Measurements from ENCODE around the gene ADSL. TPM values are rescaled to one million over a fixed set of nuclear protein-coding genes. Genes with fewer than 3 reads are reported as not detected.

ADSL gene
- total RNA-seq, 1 donor from 2014 or later = 107 TPM

DNA sequence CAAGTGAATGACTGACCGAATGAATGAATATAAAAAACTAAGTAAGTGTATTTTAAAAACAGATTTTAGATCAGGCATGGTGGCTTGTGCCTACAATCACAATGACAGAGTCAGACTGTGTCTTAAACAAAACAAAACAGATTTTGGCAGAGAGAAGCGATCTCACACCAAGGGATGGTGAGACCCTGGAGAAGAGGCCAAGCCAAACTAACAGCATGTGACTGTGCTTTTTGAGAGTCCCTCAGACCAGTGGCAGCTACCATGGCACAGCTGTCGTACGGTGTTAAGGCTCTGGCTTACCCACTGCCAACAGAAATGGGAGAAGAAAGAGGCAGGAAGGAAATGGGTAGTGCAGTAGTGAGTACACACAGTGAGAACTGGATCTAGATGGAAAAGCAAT is 84.7 kb downstream of the ADSL start:
- H3K27ac Mint-ChIP-seq (ENCODE audit: unreplicated experiment) = no peak overlapping the region
- DNase-seq (ENCODE audit: low spot score) = no peak
- H3K4me1 Mint-ChIP-seq (ENCODE audit: unreplicated experiment) = peaks cover 24% of the 10 kb centered on the region
- peaks cover 14% of the 10 kb centered on the region for H3K27me3 Mint-ChIP-seq (ENCODE audit: unreplicated experiment)
- peaks cover 31% of the 10 kb centered on the region for H3K36me3 Mint-ChIP-seq (ENCODE audit: low read depth, unreplicated experiment)
- TF ChIP-seq, protein P1, sequence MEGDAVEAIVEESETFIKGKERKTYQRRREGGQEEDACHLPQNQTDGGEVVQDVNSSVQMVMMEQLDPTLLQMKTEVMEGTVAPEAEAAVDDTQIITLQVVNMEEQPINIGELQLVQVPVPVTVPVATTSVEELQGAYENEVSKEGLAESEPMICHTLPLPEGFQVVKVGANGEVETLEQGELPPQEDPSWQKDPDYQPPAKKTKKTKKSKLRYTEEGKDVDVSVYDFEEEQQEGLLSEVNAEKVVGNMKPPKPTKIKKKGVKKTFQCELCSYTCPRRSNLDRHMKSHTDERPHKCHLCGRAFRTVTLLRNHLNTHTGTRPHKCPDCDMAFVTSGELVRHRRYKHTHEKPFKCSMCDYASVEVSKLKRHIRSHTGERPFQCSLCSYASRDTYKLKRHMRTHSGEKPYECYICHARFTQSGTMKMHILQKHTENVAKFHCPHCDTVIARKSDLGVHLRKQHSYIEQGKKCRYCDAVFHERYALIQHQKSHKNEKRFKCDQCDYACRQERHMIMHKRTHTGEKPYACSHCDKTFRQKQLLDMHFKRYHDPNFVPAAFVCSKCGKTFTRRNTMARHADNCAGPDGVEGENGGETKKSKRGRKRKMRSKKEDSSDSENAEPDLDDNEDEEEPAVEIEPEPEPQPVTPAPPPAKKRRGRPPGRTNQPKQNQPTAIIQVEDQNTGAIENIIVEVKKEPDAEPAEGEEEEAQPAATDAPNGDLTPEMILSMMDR (IDR thresholded peaks at IDR 0.05; ENCODE audit: unreplicated experiment) = no peak
- H3K9me3 Mint-ChIP-seq (ENCODE audit: unreplicated experiment) = no peaks in the 10 kb centered on the region
- no peak overlapping the region for H3K4me3 Mint-ChIP-seq (ENCODE audit: unreplicated experiment)

DNA sequence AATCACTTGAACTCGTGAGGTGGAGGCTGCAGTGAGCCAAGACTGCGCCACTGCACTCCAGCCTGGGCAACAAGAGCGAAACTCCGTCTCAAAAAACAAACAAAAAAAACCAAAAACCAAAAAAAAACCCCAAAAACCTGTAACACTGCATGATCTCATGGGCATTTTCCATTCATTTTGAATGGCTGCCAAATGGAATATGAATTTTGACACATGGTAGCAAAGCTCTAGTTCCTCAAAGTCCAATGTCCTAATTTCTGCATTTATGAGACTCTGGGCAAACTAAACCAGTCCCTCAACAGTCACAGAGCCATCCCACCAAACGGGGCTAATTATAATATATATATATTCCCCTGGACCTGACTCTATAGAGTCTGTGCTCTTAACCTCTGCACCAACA is 85.9 kb downstream of the ADSL start:
- no peak overlapping the region for H3K4me3 Mint-ChIP-seq (ENCODE audit: unreplicated experiment)
- H3K27me3 Mint-ChIP-seq (ENCODE audit: unreplicated experiment) = peaks cover 16% of the 10 kb centered on the region
- peaks cover 24% of the 10 kb centered on the region for H3K4me1 Mint-ChIP-seq (ENCODE audit: unreplicated experiment)
- DNase-seq (ENCODE audit: low spot score) = no peak
- no peak overlapping the region for H3K27ac Mint-ChIP-seq (ENCODE audit: unreplicated experiment)
- TF ChIP-seq, protein P1 (IDR thresholded peaks at IDR 0.05; ENCODE audit: unreplicated experiment) = no peak
- peaks cover 20% of the 10 kb centered on the region for H3K36me3 Mint-ChIP-seq (ENCODE audit: low read depth, unreplicated experiment)
- H3K9me3 Mint-ChIP-seq (ENCODE audit: unreplicated experiment) = no peaks in the 10 kb centered on the region

GRCh38 chr22:40432625-40433024 is 86.3 kb downstream of the ADSL start:
- Mint-ChIP-seq H3K4me1 (ENCODE audit: unreplicated experiment) (peaks cover 29% of the 10 kb centered on the region), H3K27me3 (ENCODE audit: unreplicated experiment) (peaks cover 16% of the 10 kb centered on the region), H3K27ac (ENCODE audit: unreplicated experiment) (no peak overlapping the region), H3K36me3 (ENCODE audit: low read depth, unreplicated experiment) (peaks cover 17% of the 10 kb centered on the region), H3K4me3 (ENCODE audit: unreplicated experiment) (no peak overlapping the region), H3K9me3 (ENCODE audit: unreplicated experiment) (no peaks in the 10 kb centered on the region)
- DNase-seq (ENCODE audit: low spot score) = no peak
- TF ChIP-seq, protein P1 (IDR thresholded peaks at IDR 0.05; ENCODE audit: unreplicated experiment) = no peak

- Mint-ChIP-seq H3K36me3 (ENCODE audit: low read depth, unreplicated experiment) (peaks cover 17% of the 10 kb centered on the region), H3K9me3 (ENCODE audit: unreplicated experiment) (no peaks in the 10 kb centered on the region), H3K27ac (ENCODE audit: unreplicated experiment) (no peak overlapping the region), H3K4me3 (ENCODE audit: unreplicated experiment) (no peak overlapping the region), H3K4me1 (ENCODE audit: unreplicated experiment) (peaks cover 33% of the 10 kb centered on the region), H3K27me3 (ENCODE audit: unreplicated experiment) (peaks cover 17% of the 10 kb centered on the region)
- DNase-seq (ENCODE audit: low spot score) = no peak
- TF ChIP-seq, protein P1 (IDR thresholded peaks at IDR 0.05; ENCODE audit: unreplicated experiment) = no peak
Measured at GRCh38 chr22:40433416-40434090, 87.3 kb downstream of the ADSL start.

GRCh38 chr22:40434106-40434505 is 87.8 kb downstream of the ADSL start:
- Mint-ChIP-seq H3K4me3 (ENCODE audit: unreplicated experiment) (no peak overlapping the region), H3K27me3 (ENCODE audit: unreplicated experiment) (peaks cover 14% of the 10 kb centered on the region)

More at GRCh38 chr22:40434106-40434505, 87.8 kb downstream of the ADSL start:
- DNase-seq (ENCODE audit: low spot score) = no peak
- Mint-ChIP-seq H3K9me3 (ENCODE audit: unreplicated experiment) (no peaks in the 10 kb centered on the region), H3K36me3 (ENCODE audit: low read depth, unreplicated experiment) (peaks cover 15% of the 10 kb centered on the region), H3K4me1 (ENCODE audit: unreplicated experiment) (peaks cover 33% of the 10 kb centered on the region), H3K27ac (ENCODE audit: unreplicated experiment) (no peak overlapping the region)
- TF ChIP-seq, protein P1 (IDR thresholded peaks at IDR 0.05; ENCODE audit: unreplicated experiment) = no peak
